Esophagus squamous epithelium (tissue), 4 donors: ENCODE data around the gene SNED1.

Experiments
- CTCF ChIP-seq, 6 experiments: fragments of 450-650 bp in 4 of 6; fragments of 200-600 bp in 2 of 6; sonication (generic) in 2 of 6; IDR thresholded peaks; one replicate each; pipeline ENCODE4 v1.5.1; 2016 to 2019; ENCODE audit warnings: antibody characterized with exemption in 6 of 6, mild to moderate bottlenecking in 4 of 6, moderate library complexity in 4 of 6
- POLR2A ChIP-seq, 4 donors: fragments of 450-650 bp; IDR thresholded peaks; one replicate each; pipeline ENCODE4 v1.6.1; 2017; ENCODE audit warnings: antibody characterized with exemption in 4 of 4, mild to moderate bottlenecking in 4 of 4, moderate library complexity in 3 of 4

DNA sequence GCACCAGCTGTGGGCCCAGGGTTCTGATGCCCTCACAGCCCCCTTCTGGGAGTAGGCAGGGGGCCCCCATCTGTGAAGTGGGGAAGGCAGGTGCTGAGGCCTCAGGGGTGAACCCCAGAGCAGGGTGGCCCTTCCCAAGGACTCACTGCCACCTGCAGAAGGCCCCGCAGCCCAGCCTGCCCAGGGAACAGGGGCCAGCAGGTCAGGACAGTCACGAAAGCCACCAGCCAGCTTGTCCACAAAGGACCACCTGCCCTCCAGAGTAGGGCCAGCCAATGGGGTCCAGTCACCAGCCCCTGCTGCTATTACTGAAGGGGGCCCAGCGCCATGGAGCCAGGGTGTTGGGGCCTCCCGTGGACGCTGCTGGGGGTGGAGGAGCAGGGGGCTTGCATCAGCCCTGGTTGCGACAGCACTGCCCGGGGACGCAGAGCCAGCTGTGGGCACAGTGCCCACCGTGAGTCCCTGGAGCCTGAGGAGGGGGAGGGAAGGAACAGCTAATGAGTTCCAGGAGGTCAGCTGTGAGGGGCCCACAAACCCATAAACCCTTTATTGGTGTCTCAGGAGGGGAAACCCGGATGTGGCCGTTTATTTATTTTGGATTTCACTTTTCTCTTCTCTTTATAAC is 11.5 kb upstream of the SNED1 start:
- no peak for TF ChIP-seq CTCF (IDR thresholded peaks at IDR 0.05)
- TF ChIP-seq POLR2A (IDR thresholded peaks at IDR 0.05), result no peak
